HL-60 (cell line): ENCODE data around the gene STX8.

Source experiments
- DNase-seq, 2 experiments: peaks; one replicate each; pipeline ENCODE4 v3.0.0-alpha.2; 2010 to 2020; ENCODE audit warnings: low read depth in 1 of 2, low spot score in 1 of 2
- H3K27ac ChIP-seq: fragments of 250-450 bp; sonication (Bioruptor Pico); replicated peaks from 2 replicates; pipeline ENCODE4 v1.5.1; 2020; ENCODE audit warnings: mild to moderate bottlenecking, moderate library complexity
- H3K27me3 ChIP-seq: fragments of 250-450 bp; sonication (Bioruptor Pico); 2 replicates; pipeline ENCODE4 v1.5.1; 2021; ENCODE audit warnings: mild to moderate bottlenecking, moderate library complexity; ENCODE audit not compliant: insufficient read depth, poor library complexity, severe bottlenecking
- H3K4me3 ChIP-seq: replicated peaks from 2 replicates; pipeline ENCODE4 v1.5.1; 2011; ENCODE audit warnings: mild to moderate bottlenecking, control low read depth, low read length; ENCODE audit not compliant: insufficient read depth
- CTCF ChIP-seq: IDR thresholded peaks from one replicate; pipeline ENCODE4 v1.5.1; 2011; ENCODE audit warnings: low read length, control low read depth, inconsistent platforms; ENCODE audit not compliant: insufficient read depth
- GABPA ChIP-seq: IDR thresholded peaks from 2 replicates; pipeline ENCODE4 v1.6.1; 2012; ENCODE audit warnings: low read depth
- POLR2AphosphoS5 ChIP-seq: IDR thresholded peaks from 2 replicates; pipeline ENCODE4 v1.6.1; 2012; ENCODE audit warnings: low read depth
- REST ChIP-seq: IDR thresholded peaks from 2 replicates; pipeline ENCODE4 v1.6.1; 2012; ENCODE audit warnings: low read depth; ENCODE audit not compliant: insufficient replicate concordance
- SPI1 ChIP-seq: IDR thresholded peaks from 2 replicates; pipeline ENCODE4 v1.6.1; 2012; ENCODE audit warnings: low read depth, mild to moderate bottlenecking, borderline replicate concordance

Gene STX8

GRCh38 chr17:9209347-9209746, 366.3 kb downstream of the STX8 start:
- TF ChIP-seq GABPA, result no peak
- H3K4me3 ChIP-seq, result no peak overlapping the region
- DNase-seq, result no peak
- H3K27me3 ChIP-seq, result no peaks in the 10 kb centered on the region
- H3K27ac ChIP-seq, result no peak overlapping the region

- H3K27me3 ChIP-seq, result no peaks in the 10 kb centered on the region
Measured at GRCh38 chr17:9208381-9209105, 367.1 kb downstream of the STX8 start.

GRCh38 chr17:9206741-9207332, 368.8 kb downstream of the STX8 start:
- Histone ChIP-seq H3K4me3 (no peak overlapping the region), H3K27me3 (no peaks in the 10 kb centered on the region), H3K27ac (no peak overlapping the region)
- TF ChIP-seq GABPA (no peak), SPI1 (no peak)
- no peak for DNase-seq

More at GRCh38 chr17:9208381-9209105, 367.1 kb downstream of the STX8 start:
- H3K27ac ChIP-seq, result no peak overlapping the region
- no peak overlapping the region for H3K4me3 ChIP-seq
- TF ChIP-seq GABPA (no peak), REST (no peak)
- DNase-seq, result no peak

- H3K27me3 ChIP-seq, result no peaks in the 10 kb centered on the region
Measured at GRCh38 chr17:9206410-9206703, 369.3 kb downstream of the STX8 start.

More at GRCh38 chr17:9206410-9206703, 369.3 kb downstream of the STX8 start:
- H3K27ac ChIP-seq, result no peak overlapping the region
- no peak overlapping the region for H3K4me3 ChIP-seq
- TF ChIP-seq CTCF (no peak), REST (no peak), SPI1 (no peak), POLR2AphosphoS5 (no peak), GABPA (no peak)
- no peak for DNase-seq
